ENCODE measurements around the gene MCOLN1.

GRCh38 chr19:7533281-7533885 lies 11.0 kb downstream of the MCOLN1 start:
- TF ChIP-seq POLR2AphosphoS5 (IDR thresholded peaks at IDR 0.05; ENCODE audit: low read depth) (no peak), EZH2 (IDR thresholded peaks at IDR 0.05; ENCODE audit: low read depth, unreplicated experiment) (no peak), EZH2phosphoT487 (IDR thresholded peaks at IDR 0.05; ENCODE audit: unreplicated experiment) (no peak), REST (IDR thresholded peaks at IDR 0.05; ENCODE audit: unreplicated experiment) (no peak), ZNF114 (CRISPR knock-in tag; IDR thresholded peaks at IDR 0.05) (no peak), STAT1 (IDR thresholded peaks at IDR 0.05; ENCODE audit: unreplicated experiment) (no peak), JUNB (IDR thresholded peaks at IDR 0.05; ENCODE audit: unreplicated experiment) (no peak), ZNF331 (CRISPR knock-in tag; IDR thresholded peaks at IDR 0.05; ENCODE audit: low read depth) (no peak), CREB1 (CRISPR knock-in tag; IDR thresholded peaks at IDR 0.05; ENCODE audit: low read depth) (no peak)
- TF ChIP-seq, protein P1, sequence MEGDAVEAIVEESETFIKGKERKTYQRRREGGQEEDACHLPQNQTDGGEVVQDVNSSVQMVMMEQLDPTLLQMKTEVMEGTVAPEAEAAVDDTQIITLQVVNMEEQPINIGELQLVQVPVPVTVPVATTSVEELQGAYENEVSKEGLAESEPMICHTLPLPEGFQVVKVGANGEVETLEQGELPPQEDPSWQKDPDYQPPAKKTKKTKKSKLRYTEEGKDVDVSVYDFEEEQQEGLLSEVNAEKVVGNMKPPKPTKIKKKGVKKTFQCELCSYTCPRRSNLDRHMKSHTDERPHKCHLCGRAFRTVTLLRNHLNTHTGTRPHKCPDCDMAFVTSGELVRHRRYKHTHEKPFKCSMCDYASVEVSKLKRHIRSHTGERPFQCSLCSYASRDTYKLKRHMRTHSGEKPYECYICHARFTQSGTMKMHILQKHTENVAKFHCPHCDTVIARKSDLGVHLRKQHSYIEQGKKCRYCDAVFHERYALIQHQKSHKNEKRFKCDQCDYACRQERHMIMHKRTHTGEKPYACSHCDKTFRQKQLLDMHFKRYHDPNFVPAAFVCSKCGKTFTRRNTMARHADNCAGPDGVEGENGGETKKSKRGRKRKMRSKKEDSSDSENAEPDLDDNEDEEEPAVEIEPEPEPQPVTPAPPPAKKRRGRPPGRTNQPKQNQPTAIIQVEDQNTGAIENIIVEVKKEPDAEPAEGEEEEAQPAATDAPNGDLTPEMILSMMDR (conservative IDR thresholded peaks at IDR 0.05; ENCODE audit: low read depth in 2 of 2), result no peak

Measured in GM23338 (cell line).